ENCODE data around the gene PHACTR3.

Gene PHACTR3

GRCh38 chr20:59624401-59624800 lies 20.1 kb downstream of the PHACTR3 start:
- in situ Hi-C loops (cut with MboI; ENCODE audit: low sequenced_read_pairs, unreplicated experiment): no loop called here
- no peak for DNase-seq (ENCODE audit: low spot score)
- no peak for TF ChIP-seq CTCF (IDR thresholded peaks at IDR 0.05; ENCODE audit: borderline replicate concordance, control extremely low read depth, extremely low read depth, insufficient read depth, missing control alignments)

DNA sequence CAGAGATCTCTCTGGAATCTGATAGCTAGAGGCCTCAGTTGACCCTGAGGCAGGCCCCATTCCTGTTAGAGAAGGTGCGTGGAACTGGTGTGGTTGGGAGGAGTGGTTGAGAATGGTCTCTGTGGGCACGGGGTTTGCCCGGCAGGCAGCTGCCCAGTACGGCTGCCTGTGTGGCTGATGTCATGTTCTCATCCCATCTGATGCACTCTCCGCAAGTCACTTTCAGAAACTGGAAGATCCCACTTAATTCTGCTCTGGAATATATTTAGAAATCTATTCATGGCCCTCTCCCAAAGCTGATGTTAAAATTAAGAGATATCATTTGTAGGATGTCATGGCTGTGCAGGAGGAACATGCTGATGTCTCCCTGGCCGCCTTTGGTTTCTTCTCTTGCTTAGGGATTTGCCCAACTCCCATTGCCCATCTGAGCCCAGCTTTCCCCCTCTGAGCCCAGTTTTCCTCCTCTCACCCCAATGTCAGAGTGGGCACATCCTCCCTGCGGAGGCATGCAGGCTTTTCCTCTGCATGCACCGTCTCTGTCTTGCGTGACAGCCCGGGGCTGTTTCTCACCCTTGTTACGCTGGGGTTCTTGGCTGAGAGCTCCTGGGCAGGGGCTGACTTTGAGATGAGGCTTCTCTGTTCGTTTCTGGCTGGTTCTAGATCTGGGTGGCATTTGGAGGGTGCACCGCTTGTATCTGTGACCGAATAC lies 21.0 kb downstream of the PHACTR3 start:
- no peak for DNase-seq (ENCODE audit: low spot score)
- in situ Hi-C loops (cut with MboI; ENCODE audit: low sequenced_read_pairs, unreplicated experiment): no loop called here
- TF ChIP-seq CTCF (IDR thresholded peaks at IDR 0.05; ENCODE audit: borderline replicate concordance, control extremely low read depth, extremely low read depth, insufficient read depth, missing control alignments): no peak

- DNase-seq (ENCODE audit: low spot score): no peak
- TF ChIP-seq CTCF (IDR thresholded peaks at IDR 0.05; ENCODE audit: borderline replicate concordance, control extremely low read depth, extremely low read depth, insufficient read depth, missing control alignments): no peak
- in situ Hi-C loops (cut with MboI; ENCODE audit: low sequenced_read_pairs, unreplicated experiment): no loop called here
Observed at GRCh38 chr20:59627298-59627697, 23.0 kb downstream of the PHACTR3 start.

GRCh38 chr20:59628171-59628570 lies 23.8 kb downstream of the PHACTR3 start:
- no peak for TF ChIP-seq CTCF (IDR thresholded peaks at IDR 0.05; ENCODE audit: borderline replicate concordance, control extremely low read depth, extremely low read depth, insufficient read depth, missing control alignments)
- in situ Hi-C loops (cut with MboI; ENCODE audit: low sequenced_read_pairs, unreplicated experiment): no loop called here
- DNase-seq (ENCODE audit: low spot score): no peak

GRCh38 chr20:59629141-59630045 lies 25.1 kb downstream of the PHACTR3 start:
- no peak for TF ChIP-seq CTCF (IDR thresholded peaks at IDR 0.05; ENCODE audit: borderline replicate concordance, control extremely low read depth, extremely low read depth, insufficient read depth, missing control alignments)
- in situ Hi-C loops (cut with MboI; ENCODE audit: low sequenced_read_pairs, unreplicated experiment): no loop called here
- no peak for DNase-seq (ENCODE audit: low spot score)

DNA sequence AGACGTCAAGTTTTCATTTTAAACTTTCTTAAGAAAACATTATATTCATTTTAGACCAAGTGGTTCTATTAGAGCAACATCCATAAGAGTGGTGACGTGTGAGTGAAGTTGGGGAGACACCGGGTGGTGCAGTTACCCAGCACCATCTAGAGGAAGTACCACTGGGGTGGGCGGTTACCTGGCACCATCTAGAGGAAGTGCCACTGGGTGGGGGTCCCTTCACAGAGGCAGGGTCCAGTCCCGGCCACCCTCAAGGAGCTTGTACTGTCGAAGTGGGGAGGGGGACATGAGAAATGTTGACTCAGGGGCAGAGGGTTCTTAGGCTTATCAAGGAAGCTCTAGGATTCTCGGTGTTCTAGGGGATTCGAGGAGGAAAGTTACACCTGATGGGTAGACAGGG lies 26.2 kb downstream of the PHACTR3 start:
- no peak for DNase-seq (ENCODE audit: low spot score)
- no peak for TF ChIP-seq CTCF (IDR thresholded peaks at IDR 0.05; ENCODE audit: borderline replicate concordance, control extremely low read depth, extremely low read depth, insufficient read depth, missing control alignments)
- in situ Hi-C loops (cut with MboI; ENCODE audit: low sequenced_read_pairs, unreplicated experiment): no loop called here
